Peyer's patch (tissue), 4 donors: ENCODE results near the gene MAST4.

Source experiments
- CTCF ChIP-seq, 6 experiments: fragments of 450-650 bp in 4 of 6; fragments of 200-600 bp in 2 of 6; sonication (generic) in 1 of 6; IDR thresholded peaks; one replicate each; pipeline ENCODE4 v1.5.1; 2017 to 2019; ENCODE audit warnings: antibody characterized with exemption in 6 of 6, mild to moderate bottlenecking in 3 of 6, moderate library complexity in 1 of 6
- POLR2A ChIP-seq, 2 donors: fragments of 450-650 bp; IDR thresholded peaks; one replicate each; pipeline ENCODE4 v1.5.1; 2017; ENCODE audit warnings: antibody characterized with exemption in 2 of 2, mild to moderate bottlenecking in 2 of 2, moderate library complexity in 2 of 2

- no peak for TF ChIP-seq POLR2A (IDR thresholded peaks at IDR 0.05)
- no peak for TF ChIP-seq CTCF (IDR thresholded peaks at IDR 0.05)
Observed at GRCh38 chr5:66849803-66850202, 253.6 kb downstream of the MAST4 start.
